HCT116 (cell line): ENCODE results near the gene MED19.

Experiments used
- CEBPB ChIP-seq: IDR thresholded peaks from 2 replicates; pipeline ENCODE4 v1.6.1; 2012; ENCODE audit warnings: low read depth
- EZH2 ChIP-seq: fragments of 200-600 bp; sonication (generic); IDR thresholded peaks from 2 replicates; pipeline ENCODE4 v1.6.1; 2017; ENCODE audit warnings: antibody characterized with exemption, mixed run types
- EZH2phosphoT487 ChIP-seq: fragments of 200-600 bp; IDR thresholded peaks from 2 replicates; pipeline ENCODE4 v1.6.1; 2018; ENCODE audit warnings: antibody characterized with exemption, borderline replicate concordance
- JUND ChIP-seq: IDR thresholded peaks from 2 replicates; pipeline ENCODE4 v1.6.1; 2012
- MAX ChIP-seq: IDR thresholded peaks from 2 replicates; pipeline ENCODE4 v1.6.1; 2012
- POLR2A ChIP-seq: IDR thresholded peaks from 2 replicates; pipeline ENCODE4 v1.7.0; 2011; ENCODE audit warnings: borderline replicate concordance; ENCODE audit not compliant: insufficient read depth, insufficient read length; ENCODE audit errors: extremely low read depth
- POLR2AphosphoS5 ChIP-seq: IDR thresholded peaks from 2 replicates; pipeline ENCODE4 v1.6.1; 2011; ENCODE audit warnings: mild to moderate bottlenecking, low read depth, low read length, moderate library complexity
- REST ChIP-seq: IDR thresholded peaks from 2 replicates; pipeline ENCODE4 v1.6.1; 2012; ENCODE audit warnings: low read depth
- SIN3A ChIP-seq: IDR thresholded peaks from 2 replicates; pipeline ENCODE4 v1.6.1; 2012; ENCODE audit warnings: low read depth
- SRF ChIP-seq: IDR thresholded peaks from 2 replicates; pipeline ENCODE4 v1.6.1; 2012; ENCODE audit warnings: low read depth
- ZBTB33 ChIP-seq: IDR thresholded peaks from 2 replicates; pipeline ENCODE4 v1.6.1; 2011; ENCODE audit warnings: mild to moderate bottlenecking, low read length, moderate library complexity; ENCODE audit not compliant: insufficient replicate concordance; ENCODE audit errors: extremely low read depth
- TF ChIP-seq, protein P1 (sequence below), 3 experiments: fragments of 200-600 bp in 1 of 3; sonication (generic) in 1 of 3; IDR thresholded peaks in 2 of 3; conservative IDR thresholded peaks in 1 of 3; 2 replicates each; pipeline ENCODE4 v1.5.1; 2012 to 2017; ENCODE audit warnings: low read depth in 2 of 3, low read length in 2 of 3, antibody characterized with exemption in 1 of 3, borderline replicate concordance in 1 of 3, control low read depth in 1 of 3, mild to moderate bottlenecking in 1 of 3, mixed read lengths in 1 of 3, mixed run types in 1 of 3, moderate library complexity in 1 of 3; ENCODE audit not compliant: insufficient read depth in 1 of 3

- TF ChIP-seq POLR2AphosphoS5 (no peak), EZH2phosphoT487 (no peak), POLR2A (no peak), ZBTB33 (no peak), JUND (no peak), SIN3A (no peak), REST (no peak), EZH2 (no peak), SRF (no peak), MAX (no peak), CEBPB (no peak)
- TF ChIP-seq, protein P1, sequence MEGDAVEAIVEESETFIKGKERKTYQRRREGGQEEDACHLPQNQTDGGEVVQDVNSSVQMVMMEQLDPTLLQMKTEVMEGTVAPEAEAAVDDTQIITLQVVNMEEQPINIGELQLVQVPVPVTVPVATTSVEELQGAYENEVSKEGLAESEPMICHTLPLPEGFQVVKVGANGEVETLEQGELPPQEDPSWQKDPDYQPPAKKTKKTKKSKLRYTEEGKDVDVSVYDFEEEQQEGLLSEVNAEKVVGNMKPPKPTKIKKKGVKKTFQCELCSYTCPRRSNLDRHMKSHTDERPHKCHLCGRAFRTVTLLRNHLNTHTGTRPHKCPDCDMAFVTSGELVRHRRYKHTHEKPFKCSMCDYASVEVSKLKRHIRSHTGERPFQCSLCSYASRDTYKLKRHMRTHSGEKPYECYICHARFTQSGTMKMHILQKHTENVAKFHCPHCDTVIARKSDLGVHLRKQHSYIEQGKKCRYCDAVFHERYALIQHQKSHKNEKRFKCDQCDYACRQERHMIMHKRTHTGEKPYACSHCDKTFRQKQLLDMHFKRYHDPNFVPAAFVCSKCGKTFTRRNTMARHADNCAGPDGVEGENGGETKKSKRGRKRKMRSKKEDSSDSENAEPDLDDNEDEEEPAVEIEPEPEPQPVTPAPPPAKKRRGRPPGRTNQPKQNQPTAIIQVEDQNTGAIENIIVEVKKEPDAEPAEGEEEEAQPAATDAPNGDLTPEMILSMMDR (IDR thresholded peaks at IDR 0.05 in 2 of 3, conservative IDR thresholded peaks at IDR 0.05 in 1 of 3; ENCODE audit: borderline replicate concordance in 1 of 3, insufficient read depth in 1 of 3, low read depth in 2 of 3, low read length in 2 of 3) = no peak
These were observed 8.7 kb downstream of the MED19 start for GRCh38 chr11:57703341-57703740.
